ENCODE data around the gene TNFRSF13B.
"Not testable (repeated sequence)": the region's sequence is repeated elsewhere in the genome, so short reads cannot be mapped to it uniquely, and the experiment has no call there.

- not testable (repeated sequence) for TF ChIP-seq POLR2A, CTCF (IDR thresholded peaks at IDR 0.05)
Measured at GRCh38 chr17:17007891-17008290, 36.0 kb upstream of the TNFRSF13B start.

Measured in uterus (tissue), 2 donors.